Measurements from ENCODE around the gene KLHL3. TPM values are rescaled to one million over a fixed set of nuclear protein-coding genes. Genes with fewer than 3 reads are reported as not detected.

The KLHL3 gene
- total and polyA plus RNA-seq, 7 experiments from 2014 or later, result 4.6 to 47.3 (median 17.8) TPM

DNA sequence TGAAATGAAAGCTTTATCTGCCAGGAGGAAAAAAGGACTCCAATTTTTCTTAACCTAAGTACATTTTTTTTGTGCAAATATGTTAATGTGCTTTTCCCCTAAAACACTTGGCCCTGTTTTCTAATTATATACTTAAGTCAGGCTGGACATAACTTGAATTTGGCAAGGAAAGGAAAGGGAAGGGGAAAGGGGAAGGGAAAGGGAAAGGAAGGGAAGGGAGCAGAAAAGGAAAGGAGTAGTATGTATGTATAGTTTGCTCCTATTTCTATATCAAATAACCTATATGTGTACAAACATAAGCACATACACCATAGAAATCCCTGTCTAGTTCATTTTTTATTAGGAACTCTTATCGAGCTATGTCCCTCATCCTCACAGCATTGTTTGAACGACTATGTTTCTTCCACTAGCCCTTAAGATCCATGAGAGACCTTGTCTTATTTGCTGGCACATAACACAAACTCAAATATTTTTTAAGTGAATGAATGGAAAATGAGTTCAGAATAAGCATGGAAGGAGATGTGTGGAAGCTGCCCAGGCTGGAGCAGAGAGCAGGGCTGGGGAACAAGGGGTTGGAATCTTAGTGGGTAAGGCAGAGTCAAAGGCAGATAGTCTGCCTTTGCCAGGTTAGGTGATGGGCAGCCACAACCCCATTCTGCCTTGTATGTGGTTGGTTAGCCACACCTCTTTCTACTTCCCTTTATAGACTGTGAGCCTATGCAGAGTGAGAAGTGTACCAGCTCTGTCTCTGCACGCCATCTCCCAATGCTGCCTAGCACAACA is 70.0 kb downstream of the KLHL3 start:
- Mint-ChIP-seq H3K27me3 (no peaks in the 10 kb centered on the region), H3K4me1 (peaks cover 8 to 35% (median 27%) of the 10 kb centered on the region in 7 donors), H3K27ac (peak overlapping the region; percentile 43 to 91 (median 70)), H3K4me3 (peak overlapping the region in 6 of 10 donors; percentile 18 to 56 (median 46)), H3K36me3 (peaks cover 0 to 24% (median 7%) of the 10 kb centered on the region in 5 donors), H3K9me3 (no peaks in the 10 kb centered on the region)
- ChIA-PET POLR2A (interaction anchor here (0.6 to 2.8 kb wide), 13 partner anchors 12 to 89 kb away, joined by 3 to 29 read pairs (median 4); partner anchors contain the start of genes HNRNPA0 and KLHL3), CTCF (interaction anchor here (0.7 to 2.6 kb wide), 6 partner anchors 25 to 81 kb away, joined by 3 to 27 read pairs (median 9); partner anchors contain the start of gene KLHL3)
- peak overlapping the region; percentile 30 for H3K27ac ChIP-seq (ENCODE audit: low read depth, low read length)
- peaks cover 0 to 8% (median 0%) of the 10 kb centered on the region in 3 experiments for H3K36me3 ChIP-seq (ENCODE audit: control insufficient read depth in 2 of 3, insufficient read depth in 3 of 3, low read length in 3 of 3)
- no peak overlapping the region for H3K4me3 ChIP-seq (ENCODE audit: low read length)
- DNase-seq (peak in 8 of 9 donors; percentile 23 to 66 (median 53)), ATAC-seq (peak; percentile 99)
- H3K9me3 ChIP-seq (ENCODE audit: control insufficient read depth in 2 of 3, low read length in 3 of 3), result no peaks in the 10 kb centered on the region
- H3K27me3 ChIP-seq (ENCODE audit: control insufficient read depth in 2 of 2, insufficient read depth in 2 of 2, low read length in 2 of 2), result no peaks in the 10 kb centered on the region
- peaks cover 7 to 9% of the 10 kb centered on the region in 2 donors for H3K4me1 ChIP-seq (ENCODE audit: control insufficient read depth in 2 of 2, insufficient read depth in 2 of 2, low read length in 2 of 2)
- intact Hi-C loops (cut with micrococcal nuclease), result loop anchor here in 1 of 2 donors (1.0 to 10.0 kb wide), 2 partner anchors 69 to 369 kb away; partner anchors contain the start of gene FAM13B

DNA sequence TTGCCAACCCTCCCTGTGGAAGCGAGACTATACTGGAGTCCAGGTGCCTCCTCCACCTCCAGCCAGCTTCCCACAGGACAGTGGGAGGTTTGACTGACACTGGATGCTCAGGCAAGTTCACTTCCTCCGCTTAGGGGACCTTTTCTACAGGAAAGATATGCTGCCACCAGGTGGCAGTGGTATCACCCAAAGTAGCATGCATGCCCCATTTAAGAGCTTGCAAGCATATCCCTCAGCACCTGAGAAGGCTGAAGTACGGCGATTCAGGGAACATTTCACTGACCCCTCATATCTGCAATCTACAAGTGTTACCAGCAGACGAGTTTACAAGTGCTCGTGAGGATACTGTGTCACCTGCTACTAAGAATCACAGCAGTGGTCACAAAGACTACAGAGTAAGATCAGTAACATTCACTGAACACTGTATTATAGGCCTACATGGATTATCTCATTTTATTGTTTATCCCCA is 75.5 kb downstream of the KLHL3 start:
- Mint-ChIP-seq H3K4me1 (peaks cover 0 to 17% (median 14%) of the 10 kb centered on the region in 7 donors), H3K27ac (peak overlapping the region in 4 of 9 donors; percentile 27 to 45 (median 36)), H3K9me3 (no peaks in the 10 kb centered on the region), H3K36me3 (peaks cover 0 to 43% (median 5%) of the 10 kb centered on the region in 5 donors), H3K4me3 (no peak overlapping the region), H3K27me3 (no peaks in the 10 kb centered on the region)
- Histone ChIP-seq H3K36me3 (ENCODE audit: control insufficient read depth in 2 of 3, insufficient read depth in 3 of 3, low read length in 3 of 3) (peaks cover 0 to 20% (median 8%) of the 10 kb centered on the region in 3 experiments), H3K9me3 (ENCODE audit: control insufficient read depth in 2 of 3, low read length in 3 of 3) (no peaks in the 10 kb centered on the region), H3K4me1 (ENCODE audit: control insufficient read depth in 2 of 2, insufficient read depth in 2 of 2, low read length in 2 of 2) (peaks cover 0 to 4% of the 10 kb centered on the region in 2 donors), H3K27ac (ENCODE audit: low read depth, low read length) (no peak overlapping the region), H3K4me3 (ENCODE audit: low read length) (no peak overlapping the region), H3K27me3 (ENCODE audit: control insufficient read depth in 2 of 2, insufficient read depth in 2 of 2, low read length in 2 of 2) (no peaks in the 10 kb centered on the region)
- ChIA-PET POLR2A (interaction anchor here (0.6 to 5.1 kb wide), 6 partner anchors 34 to 94 kb away, joined by 3 to 56 read pairs (median 14); partner anchors contain the start of genes HNRNPA0 and KLHL3), CTCF (interaction anchor here (0.7 to 11.5 kb wide), 17 partner anchors 9 to 469 kb away, joined by 3 to 328 read pairs (median 5); partner anchors contain the start of genes HNRNPA0 and KLHL3)
- ATAC-seq, result peak; percentile 91
- DNase-seq, result peak; percentile 32 to 78 (median 70)
- intact Hi-C loops (cut with micrococcal nuclease), result loop anchor here (1.0 to 10.0 kb wide), 6 partner anchors 31 to 473 kb away; partner anchors contain the start of gene FAM13B (in 1 of the 2)

DNA sequence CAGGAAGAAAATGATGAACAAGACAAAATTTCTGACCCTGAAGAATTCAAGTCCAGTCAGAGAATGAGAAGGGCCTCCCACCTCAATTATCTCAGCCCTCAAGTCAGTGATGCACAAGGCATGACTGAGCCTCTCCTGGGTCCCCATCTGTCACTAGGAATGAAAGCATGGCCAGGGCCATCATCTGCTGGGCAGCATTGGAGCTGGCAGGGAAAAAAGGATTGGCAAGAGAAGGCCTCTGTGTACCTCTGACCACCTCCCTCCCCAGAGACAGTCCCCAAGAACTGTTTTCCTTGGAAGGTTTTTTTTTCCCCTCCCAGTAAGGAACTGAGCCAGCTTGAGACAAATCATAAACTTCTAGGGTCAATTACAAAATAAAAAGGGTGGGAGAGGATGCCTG is 76.7 kb downstream of the KLHL3 start:
- CTCF ChIA-PET, result interaction anchor here (0.6 to 11.5 kb wide), 11 partner anchors 10 to 474 kb away, joined by 3 to 328 read pairs (median 10); partner anchors contain the start of genes HNRNPA0 and KLHL3
- ATAC-seq (no peak), DNase-seq (no peak)
- H3K27me3 ChIP-seq (ENCODE audit: control insufficient read depth in 2 of 2, insufficient read depth in 2 of 2, low read length in 2 of 2), result no peaks in the 10 kb centered on the region
- no peaks in the 10 kb centered on the region for H3K9me3 ChIP-seq (ENCODE audit: control insufficient read depth in 2 of 3, low read length in 3 of 3)
- H3K9me3 Mint-ChIP-seq, result no peaks in the 10 kb centered on the region
- H3K4me1 ChIP-seq (ENCODE audit: control insufficient read depth in 2 of 2, insufficient read depth in 2 of 2, low read length in 2 of 2), result peaks cover 0 to 4% of the 10 kb centered on the region in 2 donors
- no peak overlapping the region for H3K27ac ChIP-seq (ENCODE audit: low read depth, low read length)
- no peak overlapping the region for H3K4me3 ChIP-seq (ENCODE audit: low read length)
- no peaks in the 10 kb centered on the region for H3K27me3 Mint-ChIP-seq
- POLR2A ChIA-PET, result interaction anchor here (0.9 to 5.1 kb wide), 6 partner anchors 32 to 95 kb away, joined by 3 to 56 read pairs (median 12); partner anchors contain the start of genes HNRNPA0 and KLHL3
- H3K4me1 Mint-ChIP-seq, result peaks cover 0 to 18% (median 10%) of the 10 kb centered on the region in 7 donors
- no peak overlapping the region for H3K4me3 Mint-ChIP-seq
- peaks cover 0 to 20% (median 8%) of the 10 kb centered on the region in 3 experiments for H3K36me3 ChIP-seq (ENCODE audit: control insufficient read depth in 2 of 3, insufficient read depth in 3 of 3, low read length in 3 of 3)
- peak overlapping the region in 1 of 9 donors; percentile 62 for H3K27ac Mint-ChIP-seq
- intact Hi-C loops (cut with micrococcal nuclease), result no loop called here
- peaks cover 0 to 52% (median 13%) of the 10 kb centered on the region in 5 donors for H3K36me3 Mint-ChIP-seq

DNA sequence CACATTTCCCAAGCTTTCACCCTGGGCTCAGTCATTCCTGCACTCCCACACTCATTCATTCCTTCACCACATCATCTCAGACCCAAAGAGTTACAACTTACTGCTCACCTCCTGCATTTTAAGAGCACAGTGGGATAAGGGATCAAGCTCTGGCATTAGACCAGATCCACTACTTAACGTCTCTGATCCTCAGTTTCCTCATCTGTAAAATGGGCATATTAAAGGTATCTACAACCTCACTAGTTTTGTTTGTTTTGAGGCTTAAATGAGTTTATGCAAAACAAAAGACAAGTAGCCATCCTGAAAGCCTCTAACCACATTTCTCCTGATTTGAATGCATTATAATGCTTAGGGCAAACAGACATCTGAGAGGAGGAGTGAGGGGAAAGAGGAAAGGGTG is 77.6 kb downstream of the KLHL3 start:
- ChIA-PET POLR2A (interaction anchor here (0.6 to 5.1 kb wide), 5 partner anchors 33 to 340 kb away, joined by 3 to 56 read pairs (median 7); partner anchors contain the start of gene HNRNPA0), CTCF (interaction anchor here (0.8 to 11.5 kb wide), 5 partner anchors 11 to 87 kb away, joined by 3 to 328 read pairs (median 73); partner anchors contain the start of gene KLHL3)
- Histone ChIP-seq H3K9me3 (ENCODE audit: control insufficient read depth in 2 of 3, low read length in 3 of 3) (no peaks in the 10 kb centered on the region), H3K4me3 (ENCODE audit: low read length) (no peak overlapping the region), H3K27ac (ENCODE audit: low read depth, low read length) (no peak overlapping the region), H3K4me1 (ENCODE audit: control insufficient read depth in 2 of 2, insufficient read depth in 2 of 2, low read length in 2 of 2) (peaks cover 0 to 4% of the 10 kb centered on the region in 2 donors), H3K27me3 (ENCODE audit: control insufficient read depth in 2 of 2, insufficient read depth in 2 of 2, low read length in 2 of 2) (no peaks in the 10 kb centered on the region), H3K36me3 (ENCODE audit: control insufficient read depth in 2 of 3, insufficient read depth in 3 of 3, low read length in 3 of 3) (peaks cover 0 to 20% (median 8%) of the 10 kb centered on the region in 3 experiments)
- DNase-seq (no peak), ATAC-seq (no peak)
- Mint-ChIP-seq H3K4me3 (no peak overlapping the region), H3K4me1 (peaks cover 0 to 18% (median 10%) of the 10 kb centered on the region in 7 donors), H3K27ac (no peak overlapping the region), H3K27me3 (no peaks in the 10 kb centered on the region), H3K9me3 (no peaks in the 10 kb centered on the region), H3K36me3 (peaks cover 0 to 58% (median 13%) of the 10 kb centered on the region in 5 donors)
- intact Hi-C loops (cut with micrococcal nuclease), result no loop called here

DNA sequence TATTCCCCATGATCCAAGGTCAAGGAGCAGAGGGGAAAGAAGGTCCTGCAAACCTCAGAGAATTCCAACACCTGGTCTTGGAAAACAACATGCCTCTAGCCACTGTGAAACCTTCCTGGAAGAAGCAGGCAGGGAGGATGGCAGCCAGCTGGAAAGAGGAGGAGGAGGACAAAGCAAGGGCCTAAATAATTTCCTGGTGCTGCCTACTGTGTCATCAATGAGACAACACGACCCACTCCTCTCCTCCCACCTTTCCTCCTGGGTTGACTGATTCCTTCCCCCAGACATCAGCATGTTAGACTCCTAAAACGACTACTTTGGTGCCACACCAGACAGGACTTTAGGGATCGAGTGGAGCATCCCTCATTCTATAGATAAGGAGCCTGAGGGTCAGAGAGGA is 78.8 kb downstream of the KLHL3 start:
- no peak overlapping the region for H3K27ac ChIP-seq (ENCODE audit: low read depth, low read length)
- H3K4me1 ChIP-seq (ENCODE audit: control insufficient read depth in 2 of 2, insufficient read depth in 2 of 2, low read length in 2 of 2), result peaks cover 0 to 4% of the 10 kb centered on the region in 2 donors
- H3K36me3 ChIP-seq (ENCODE audit: control insufficient read depth in 2 of 3, insufficient read depth in 3 of 3, low read length in 3 of 3), result peaks cover 0 to 20% (median 8%) of the 10 kb centered on the region in 3 experiments
- H3K4me3 Mint-ChIP-seq, result no peak overlapping the region
- no peak overlapping the region for H3K27ac Mint-ChIP-seq
- H3K36me3 Mint-ChIP-seq, result peaks cover 0 to 61% (median 19%) of the 10 kb centered on the region in 5 donors
- H3K27me3 ChIP-seq (ENCODE audit: control insufficient read depth in 2 of 2, insufficient read depth in 2 of 2, low read length in 2 of 2), result no peaks in the 10 kb centered on the region
- no peaks in the 10 kb centered on the region for H3K9me3 Mint-ChIP-seq
- ChIA-PET POLR2A (interaction anchor here (2.2 kb wide), 1 partner anchor 39 kb away, joined by 6 read pairs; no protein-coding TSS in a partner anchor), CTCF (interaction anchor here (8.9 to 11.5 kb wide), 2 partner anchors 77 to 88 kb away, joined by 85 to 328 read pairs; partner anchors contain the start of gene KLHL3)
- H3K27me3 Mint-ChIP-seq, result no peaks in the 10 kb centered on the region
- no peak overlapping the region for H3K4me3 ChIP-seq (ENCODE audit: low read length)
- DNase-seq (no peak), ATAC-seq (no peak)
- no peaks in the 10 kb centered on the region for H3K9me3 ChIP-seq (ENCODE audit: control insufficient read depth in 2 of 3, low read length in 3 of 3)
- intact Hi-C loops (cut with micrococcal nuclease), result no loop called here
- H3K4me1 Mint-ChIP-seq, result peaks cover 0 to 18% (median 10%) of the 10 kb centered on the region in 7 donors

DNA sequence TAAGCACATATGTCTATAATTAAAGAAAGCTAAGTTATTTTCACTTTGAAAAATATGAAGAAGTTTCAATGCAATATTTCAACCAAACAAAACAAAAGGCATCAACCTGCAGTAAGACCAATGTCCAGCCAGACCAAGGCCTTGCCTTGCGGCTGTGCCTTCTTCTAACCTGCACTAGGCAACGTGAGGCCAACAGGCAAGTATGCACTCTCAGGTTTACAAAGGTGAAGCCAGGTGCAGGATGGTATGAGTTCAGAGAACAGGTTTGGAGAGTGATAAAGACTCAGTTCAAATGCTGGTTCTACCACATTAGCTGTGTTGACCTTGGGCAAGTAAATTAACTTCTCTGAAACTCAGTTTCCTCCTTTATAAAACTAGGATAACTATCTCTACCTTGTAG is 79.3 kb downstream of the KLHL3 start:
- ATAC-seq, result no peak
- ChIA-PET CTCF (interaction anchor here (8.9 to 11.5 kb wide), 2 partner anchors 77 to 88 kb away, joined by 85 to 328 read pairs; partner anchors contain the start of gene KLHL3), POLR2A (interaction anchor here (2.2 kb wide), 1 partner anchor 39 kb away, joined by 6 read pairs; no protein-coding TSS in a partner anchor)
- Mint-ChIP-seq H3K4me3 (no peak overlapping the region), H3K4me1 (peaks cover 0 to 18% (median 10%) of the 10 kb centered on the region in 7 donors), H3K27me3 (no peaks in the 10 kb centered on the region), H3K9me3 (no peaks in the 10 kb centered on the region), H3K27ac (no peak overlapping the region), H3K36me3 (peaks cover 0 to 67% (median 22%) of the 10 kb centered on the region in 5 donors)
- Histone ChIP-seq H3K4me3 (ENCODE audit: low read length) (no peak overlapping the region), H3K4me1 (ENCODE audit: control insufficient read depth in 2 of 2, insufficient read depth in 2 of 2, low read length in 2 of 2) (peaks cover 0 to 4% of the 10 kb centered on the region in 2 donors), H3K27ac (ENCODE audit: low read depth, low read length) (no peak overlapping the region), H3K27me3 (ENCODE audit: control insufficient read depth in 2 of 2, insufficient read depth in 2 of 2, low read length in 2 of 2) (no peaks in the 10 kb centered on the region), H3K36me3 (ENCODE audit: control insufficient read depth in 2 of 3, insufficient read depth in 3 of 3, low read length in 3 of 3) (peaks cover 0 to 18% (median 8%) of the 10 kb centered on the region in 3 experiments), H3K9me3 (ENCODE audit: control insufficient read depth in 2 of 3, low read length in 3 of 3) (no peaks in the 10 kb centered on the region)
- no peak for DNase-seq
- intact Hi-C loops (cut with micrococcal nuclease), result no loop called here

Measured in naive thymus-derived CD4-positive, alpha-beta T cell (primary cell).